ENCODE measurements around the gene LMNA.

- TF ChIP-seq RAD21 (IDR thresholded peaks at IDR 0.05; ENCODE audit: low read length) (no peak), GATA2 (CRISPR knock-in tag; IDR thresholded peaks at IDR 0.05) (no peak), CTCF (IDR thresholded peaks at IDR 0.05) (no peak), EP300 (IDR thresholded peaks at IDR 0.05; ENCODE audit: borderline replicate concordance in 1 of 2, low read depth in 1 of 2, low read length in 1 of 2) (no peak), FOXM1 (IDR thresholded peaks at IDR 0.05; ENCODE audit: low read depth) (no peak), REST (IDR thresholded peaks at IDR 0.05; ENCODE audit: low read depth, low read length) (no peak), POLR2AphosphoS5 (IDR thresholded peaks at IDR 0.05; ENCODE audit: low read depth, low read length) (no peak), PBX3 (IDR thresholded peaks at IDR 0.05) (no peak)
- TF ChIP-seq, protein P1, sequence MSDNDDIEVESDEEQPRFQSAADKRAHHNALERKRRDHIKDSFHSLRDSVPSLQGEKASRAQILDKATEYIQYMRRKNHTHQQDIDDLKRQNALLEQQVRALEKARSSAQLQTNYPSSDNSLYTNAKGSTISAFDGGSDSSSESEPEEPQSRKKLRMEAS (IDR thresholded peaks at IDR 0.05; ENCODE audit: low read depth), result no peak
Measured at GRCh38 chr1:156112276-156113137, 2.0 kb upstream of the LMNA start.

Measured in SK-N-SH (cell line).